DLD1 (cell line): ENCODE measurements around the gene PFKL.

Experiments used
- in situ Hi-C: cut with HindIII; loops from 2 replicates; pipeline ENCODE4 v1.10.0; 2017; ENCODE audit warnings: low sequenced_read_pairs

PFKL gene

GRCh38 chr21:44310628-44311507 lies 11.0 kb downstream of the PFKL start:
- in situ Hi-C loops = no loop called here

DNA sequence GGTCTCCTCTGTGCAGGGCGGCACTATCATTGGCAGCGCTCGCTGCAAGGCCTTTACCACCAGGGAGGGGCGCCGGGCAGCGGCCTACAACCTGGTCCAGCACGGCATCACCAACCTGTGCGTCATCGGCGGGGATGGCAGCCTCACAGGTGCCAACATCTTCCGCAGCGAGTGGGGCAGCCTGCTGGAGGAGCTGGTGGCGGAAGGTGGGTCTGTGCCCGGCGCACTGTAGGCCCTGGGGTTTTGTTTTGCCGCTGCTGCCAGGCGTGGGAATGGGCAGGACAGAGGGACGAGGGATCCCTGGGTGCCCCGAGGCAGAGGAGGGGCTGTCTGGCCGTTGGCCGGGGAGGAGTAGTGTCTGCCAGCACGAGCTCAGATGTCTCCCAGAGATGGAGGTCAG lies 12.2 kb downstream of the PFKL start:
- in situ Hi-C loops = no loop called here

DNA sequence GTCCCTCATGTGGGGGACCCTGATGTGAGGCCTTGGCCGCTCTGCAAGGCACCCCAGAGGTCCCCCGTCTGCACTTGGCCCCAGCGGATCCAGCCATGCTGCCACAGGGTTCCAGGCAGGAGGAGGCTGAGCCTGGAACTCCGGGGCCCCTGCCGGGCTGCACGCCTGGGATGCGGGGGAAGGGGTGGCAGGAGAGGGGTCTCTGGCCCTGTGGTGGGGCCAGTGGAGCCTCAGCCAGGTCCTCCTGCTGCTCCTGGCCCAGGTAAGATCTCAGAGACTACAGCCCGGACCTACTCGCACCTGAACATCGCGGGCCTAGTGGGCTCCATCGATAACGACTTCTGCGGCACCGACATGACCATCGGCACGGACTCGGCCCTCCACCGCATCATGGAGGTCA lies 12.9 kb downstream of the PFKL start:
- in situ Hi-C loops = no loop called here

DNA sequence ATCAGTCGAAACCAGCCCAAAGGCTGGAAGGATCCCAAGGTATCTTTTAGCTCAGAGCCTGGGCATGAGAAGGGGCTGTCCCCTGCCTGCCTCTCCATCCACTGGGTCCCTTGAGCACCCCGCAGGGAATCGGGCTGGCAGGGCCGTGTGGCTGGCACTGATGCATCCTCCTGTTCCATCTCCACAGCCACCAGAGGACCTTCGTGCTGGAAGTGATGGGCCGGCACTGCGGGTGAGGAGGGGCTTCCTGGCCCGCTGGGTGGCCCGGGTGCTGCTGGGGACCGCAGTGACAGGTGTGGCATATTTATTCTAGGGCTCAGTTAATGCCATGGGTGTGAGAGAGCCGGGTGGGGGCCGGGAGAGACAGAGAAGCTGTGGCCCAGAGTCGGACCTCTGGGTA lies 13.6 kb downstream of the PFKL start:
- in situ Hi-C loops = no loop called here

GRCh38 chr21:44314128-44314527 lies 14.3 kb downstream of the PFKL start:
- in situ Hi-C loops = no loop called here

DNA sequence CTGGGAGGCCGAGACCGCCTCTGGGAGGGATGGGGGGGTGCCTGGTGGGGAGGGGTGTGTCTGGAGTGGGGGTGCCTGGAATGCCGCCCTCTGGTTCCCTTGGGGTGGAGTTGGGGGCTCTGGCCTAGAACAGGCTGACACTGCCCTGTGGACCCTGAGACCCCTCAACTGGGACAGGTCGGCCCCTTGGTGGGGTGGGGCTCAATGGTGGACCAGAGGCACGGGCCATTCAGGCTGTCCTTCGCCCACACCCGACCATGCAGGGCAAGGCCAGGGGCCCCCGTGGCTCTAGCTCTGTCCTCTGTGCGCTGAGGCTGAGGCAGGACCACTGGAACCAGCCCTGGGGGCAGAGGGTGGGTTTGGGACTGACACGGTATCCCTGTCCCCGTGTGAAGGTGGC lies 14.7 kb downstream of the PFKL start:
- in situ Hi-C loops = no loop called here

DNA sequence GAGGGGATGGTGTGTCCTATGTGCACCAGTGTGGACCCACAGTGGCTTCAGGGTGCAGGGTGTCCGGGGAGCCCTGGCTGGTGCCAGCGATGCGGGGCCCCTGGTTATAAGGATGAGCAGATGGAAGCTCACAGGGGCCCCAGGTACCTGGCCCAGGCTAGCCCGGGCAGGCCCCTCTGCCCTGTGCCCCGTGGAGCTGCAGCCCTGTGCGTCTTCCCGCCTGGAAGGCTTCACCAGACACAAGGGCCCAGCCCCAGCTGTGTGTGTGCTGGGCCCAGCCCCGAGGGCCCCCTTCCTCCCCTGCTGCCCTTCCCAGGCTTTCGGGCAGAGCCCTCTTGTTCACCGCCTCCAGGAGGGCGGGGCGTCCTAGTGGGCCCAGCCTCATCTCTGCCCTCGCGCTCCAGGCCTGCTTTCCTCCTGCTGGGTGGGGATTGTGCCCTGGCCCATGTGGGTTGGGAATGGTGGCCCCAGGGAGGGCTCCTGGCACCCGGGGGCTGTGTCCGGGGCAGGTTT lies 15.9 kb downstream of the PFKL start:
- in situ Hi-C loops = no loop called here

GRCh38 chr21:44316277-44316900 lies 16.5 kb downstream of the PFKL start:
- in situ Hi-C loops = no loop called here

DNA sequence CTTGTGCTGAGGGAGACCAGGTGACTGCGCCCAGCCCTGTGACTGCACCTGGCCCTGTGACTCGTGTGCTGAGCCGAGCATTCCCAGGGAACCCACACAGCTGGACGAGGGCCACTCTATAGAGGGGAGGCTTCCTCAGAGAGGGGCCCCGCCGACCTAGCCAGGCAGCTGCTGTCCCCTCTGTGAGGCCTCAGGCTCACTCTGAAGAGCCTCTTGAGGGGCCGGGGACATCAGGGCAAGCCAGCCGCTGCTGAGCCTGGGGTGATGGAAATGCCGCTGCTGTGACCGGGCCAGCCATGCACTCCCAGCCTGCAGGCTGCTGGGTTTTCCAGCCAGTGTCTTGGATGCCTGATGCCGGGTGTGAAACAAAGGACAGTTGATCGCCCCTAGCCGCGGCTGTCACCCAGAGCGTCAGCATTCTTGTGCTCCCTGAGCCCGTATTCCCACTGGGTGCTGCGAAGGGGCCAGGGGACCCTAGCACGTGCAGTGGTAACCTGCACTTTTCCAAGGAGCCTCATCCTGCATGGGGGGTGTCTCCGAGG lies 17.5 kb downstream of the PFKL start:
- in situ Hi-C loops = no loop called here

GRCh38 chr21:44317871-44318270 lies 18.0 kb downstream of the PFKL start:
- in situ Hi-C loops = no loop called here

- in situ Hi-C loops = no loop called here
These were observed 18.8 kb downstream of the PFKL start for GRCh38 chr21:44318489-44319285.

- in situ Hi-C loops = no loop called here
These were observed 19.7 kb downstream of the PFKL start for GRCh38 chr21:44319407-44320065.

DNA sequence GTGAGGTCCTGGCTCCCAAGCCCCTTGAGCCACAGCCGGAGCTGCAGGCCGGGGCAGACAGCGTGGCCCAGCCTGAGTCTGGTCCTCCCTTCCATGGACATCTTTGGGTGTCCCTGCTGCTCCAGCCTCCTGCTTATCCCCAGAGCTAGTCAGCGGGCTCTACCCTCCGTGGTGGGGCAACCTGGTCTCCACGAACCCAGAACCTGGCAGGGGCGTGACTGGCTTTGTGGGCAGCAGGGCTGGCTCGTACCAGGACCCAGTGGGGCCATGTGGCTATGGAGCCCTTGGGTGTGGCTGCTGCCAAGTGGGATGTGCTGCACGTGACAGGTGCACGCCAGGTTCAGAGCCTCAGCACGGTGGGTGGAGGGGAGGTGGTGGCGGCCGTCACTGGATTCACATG lies 21.0 kb downstream of the PFKL start:
- in situ Hi-C loops = no loop called here

DNA sequence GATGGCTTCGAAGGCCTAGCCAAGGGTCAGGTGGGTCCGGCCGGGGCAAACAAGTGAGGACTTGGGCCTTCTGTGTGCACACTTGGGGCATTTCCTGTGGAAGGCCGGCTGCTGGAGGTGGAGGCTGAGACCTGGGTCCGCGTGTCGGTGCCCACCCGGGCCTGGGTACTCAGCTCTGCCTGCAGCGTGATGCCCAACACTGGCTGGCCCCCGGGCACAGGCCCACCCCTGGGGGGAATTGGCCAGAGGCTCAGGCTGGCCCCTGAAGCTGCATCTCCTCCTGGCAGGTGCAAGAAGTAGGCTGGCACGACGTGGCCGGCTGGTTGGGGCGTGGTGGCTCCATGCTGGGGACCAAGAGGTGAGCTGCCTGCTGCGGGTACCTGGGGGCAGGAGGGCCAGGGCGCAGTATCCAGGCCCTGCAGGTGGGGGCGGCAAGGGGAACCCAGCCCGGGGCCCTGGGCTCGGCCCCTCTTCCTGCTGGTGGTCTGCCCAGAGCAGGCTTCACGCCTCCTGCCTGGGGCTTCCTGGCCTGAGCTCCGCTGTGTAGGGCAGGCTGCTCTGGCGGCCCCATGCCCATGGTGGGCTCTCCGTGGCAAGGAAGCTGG lies 22.1 kb downstream of the PFKL start:
- in situ Hi-C loops = no loop called here

GRCh38 chr21:44322621-44323325 lies 22.9 kb downstream of the PFKL start:
- in situ Hi-C loops = no loop called here

GRCh38 chr21:44323591-44323990 lies 23.7 kb downstream of the PFKL start:
- in situ Hi-C loops = no loop called here

DNA sequence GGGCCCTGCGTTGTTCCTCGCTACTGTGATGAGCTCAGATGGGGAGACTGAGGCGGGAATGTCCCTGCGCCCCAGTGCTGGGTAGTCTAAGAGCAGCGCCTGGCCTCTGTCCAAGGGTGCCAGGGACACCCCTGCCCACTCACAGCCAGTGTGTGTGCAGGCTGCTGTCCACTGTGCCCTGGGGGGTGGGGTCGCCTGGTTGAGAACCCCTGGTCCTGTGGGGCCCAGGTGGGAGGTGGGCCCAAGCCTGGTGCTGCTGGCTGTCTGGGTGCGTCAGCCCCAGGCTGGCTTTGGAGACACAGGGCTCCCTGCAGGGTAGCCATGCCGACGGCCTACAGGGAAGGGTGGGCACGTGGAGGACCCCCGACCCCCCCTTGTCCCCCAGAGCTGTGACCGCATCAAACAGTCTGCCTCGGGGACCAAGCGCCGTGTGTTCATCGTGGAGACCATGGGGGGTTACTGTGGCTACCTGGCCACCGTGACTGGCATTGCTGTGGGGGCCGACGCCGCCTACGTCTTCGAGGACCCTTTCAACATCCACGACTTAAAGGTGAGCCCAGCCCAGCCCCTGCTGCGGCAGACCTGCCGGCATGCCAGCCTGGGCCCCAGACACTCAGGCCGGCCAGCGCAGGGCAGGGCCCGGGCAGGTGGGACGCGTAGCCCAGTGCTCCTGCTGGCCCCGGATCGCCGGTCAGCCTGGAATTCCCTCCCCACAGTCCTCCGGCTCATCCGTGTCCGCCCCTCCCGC lies 24.4 kb downstream of the PFKL start:
- in situ Hi-C loops = no loop called here

- in situ Hi-C loops = no loop called here
These were observed 24.9 kb downstream of the PFKL start for GRCh38 chr21:44324854-44325107.
